HepG2 (cell line): ENCODE data around the gene TMEM225B. TPM values are rescaled to one million over a fixed set of nuclear protein-coding genes. Genes with fewer than 3 reads are reported as not detected.

Source experiments
- ARID2 ChIP-seq: sonication (generic); formaldehyde crosslinking; IDR thresholded peaks from 2 replicates; pipeline ENCODE4 v1.8.1; 2022; ENCODE audit warnings: mild to moderate bottlenecking, missing genetic modification reagents, borderline replicate concordance
- DZIP1 ChIP-seq: sonication (generic); formaldehyde crosslinking; IDR thresholded peaks from 2 replicates; pipeline ENCODE4 v1.5.0; 2020; ENCODE audit warnings: mild to moderate bottlenecking, missing genetic modification reagents
- ELF1 ChIP-seq: sonication (generic); formaldehyde crosslinking; IDR thresholded peaks from 2 replicates; pipeline ENCODE4 v1.4.0; 2020; ENCODE audit warnings: missing genetic modification reagents
- FIP1L1 ChIP-seq: fragments of 200-400 bp; formaldehyde crosslinking; IDR thresholded peaks from 2 replicates; pipeline ENCODE4 v1.6.1; 2018; ENCODE audit warnings: low read depth, mild to moderate bottlenecking, low read length, moderate library complexity, borderline replicate concordance; ENCODE audit not compliant: insufficient read depth
- FOXO4 ChIP-seq: sonication (generic); formaldehyde crosslinking; conservative IDR thresholded peaks from 2 replicates; pipeline ENCODE4 v1.8.1; 2023; ENCODE audit warnings: missing genetic modification reagents
- LBX2 ChIP-seq: sonication (generic); formaldehyde crosslinking; IDR thresholded peaks from 2 replicates; pipeline ENCODE4 v1.5.0; 2020; ENCODE audit warnings: missing genetic modification reagents, mild to moderate bottlenecking, borderline replicate concordance
- MED13 ChIP-seq: sonication (generic); formaldehyde crosslinking; IDR thresholded peaks from 2 replicates; pipeline ENCODE4 v1.5.0; 2020; ENCODE audit warnings: missing genetic modification reagents
- MLLT10 ChIP-seq: sonication (generic); formaldehyde crosslinking; IDR thresholded peaks from 2 replicates; pipeline ENCODE4 v1.4.0; 2020; ENCODE audit warnings: missing genetic modification reagents
- MYPOP ChIP-seq: sonication (generic); formaldehyde crosslinking; IDR thresholded peaks from 2 replicates; pipeline ENCODE4 v1.8.1; 2023; ENCODE audit warnings: mild to moderate bottlenecking, moderate library complexity, missing genetic modification reagents
- PTBP1 ChIP-seq: fragments of 200-400 bp; formaldehyde crosslinking; IDR thresholded peaks from 2 replicates; pipeline ENCODE4 v1.6.1; 2018; ENCODE audit warnings: low read length, low read depth; ENCODE audit not compliant: poor library complexity, severe bottlenecking
- SYNCRIP ChIP-seq: fragments of 200-400 bp; formaldehyde crosslinking; IDR thresholded peaks from 2 replicates; pipeline ENCODE4 v1.6.1; 2018; ENCODE audit warnings: mild to moderate bottlenecking, low read depth, low read length; ENCODE audit not compliant: insufficient read depth
- ZNF280D ChIP-seq: sonication (generic); formaldehyde crosslinking; IDR thresholded peaks from 2 replicates; pipeline ENCODE4 v1.5.1; 2020; ENCODE audit warnings: mild to moderate bottlenecking, missing genetic modification reagents
- ZNF329 ChIP-seq: sonication (generic); formaldehyde crosslinking; IDR thresholded peaks from 2 replicates; pipeline ENCODE4 v1.9.0; 2021; ENCODE audit warnings: low read depth, mild to moderate bottlenecking, missing genetic modification reagents
- ZNF530 ChIP-seq: sonication (generic); formaldehyde crosslinking; IDR thresholded peaks from 2 replicates; pipeline ENCODE4 v1.5.0; 2020; ENCODE audit warnings: low read depth, mild to moderate bottlenecking, missing genetic modification reagents
- ZNF605 ChIP-seq: sonication (generic); formaldehyde crosslinking; IDR thresholded peaks from 2 replicates; pipeline ENCODE4 v1.8.0; 2022; ENCODE audit warnings: mild to moderate bottlenecking, missing genetic modification reagents
- ZNF652 ChIP-seq: IDR thresholded peaks from 2 replicates; pipeline ENCODE4 v1.6.1; 2016; ENCODE audit warnings: low read depth, borderline replicate concordance
- ZNF878 ChIP-seq: sonication (generic); formaldehyde crosslinking; IDR thresholded peaks from 2 replicates; pipeline ENCODE4 v1.8.1; 2023; ENCODE audit warnings: mild to moderate bottlenecking, missing genetic modification reagents, moderate library complexity
- ZSCAN12 ChIP-seq: sonication (generic); formaldehyde crosslinking; IDR thresholded peaks from 2 replicates; pipeline ENCODE4 v1.9.0; 2021; ENCODE audit warnings: mild to moderate bottlenecking, missing genetic modification reagents
- polyA plus RNA-seq, 8 experiments: library from polyadenylated mRNA; depleted of rRNA in 3 of 8; stranded (reverse) in 7 of 8; unstranded in 1 of 8; fragments of >200 nt; fragmentation: Illumina TruSeq in 4 of 8; extraction: Trizol in 4 of 8; gene quantifications; 2 replicates each; pipeline versions ENCODE4 v1.2.1 to v1.2.3, GENCODE V29; 2011 to 2016; ENCODE audit warnings: low read depth in 4 of 8, missing spikeins in 1 of 8, mixed read lengths in 1 of 8; ENCODE audit not compliant: insufficient read depth in 1 of 8
- total RNA-seq, 5 experiments: library from RNA; depleted of rRNA; stranded (reverse); fragments of >200 nt; fragmentation: Illumina TruSeq; extraction: Trizol; gene quantifications; 2 replicates each; pipeline ENCODE4 v1.2.3, GENCODE V29; 2016; ENCODE audit warnings: low read depth in 1 of 5

The TMEM225B gene
- total and polyA plus RNA-seq, 2 of the 13 experiments (the other 11 are each of a cell fraction or from before 2014, with no cell fraction given): 0.78 to 0.95 TPM

DNA sequence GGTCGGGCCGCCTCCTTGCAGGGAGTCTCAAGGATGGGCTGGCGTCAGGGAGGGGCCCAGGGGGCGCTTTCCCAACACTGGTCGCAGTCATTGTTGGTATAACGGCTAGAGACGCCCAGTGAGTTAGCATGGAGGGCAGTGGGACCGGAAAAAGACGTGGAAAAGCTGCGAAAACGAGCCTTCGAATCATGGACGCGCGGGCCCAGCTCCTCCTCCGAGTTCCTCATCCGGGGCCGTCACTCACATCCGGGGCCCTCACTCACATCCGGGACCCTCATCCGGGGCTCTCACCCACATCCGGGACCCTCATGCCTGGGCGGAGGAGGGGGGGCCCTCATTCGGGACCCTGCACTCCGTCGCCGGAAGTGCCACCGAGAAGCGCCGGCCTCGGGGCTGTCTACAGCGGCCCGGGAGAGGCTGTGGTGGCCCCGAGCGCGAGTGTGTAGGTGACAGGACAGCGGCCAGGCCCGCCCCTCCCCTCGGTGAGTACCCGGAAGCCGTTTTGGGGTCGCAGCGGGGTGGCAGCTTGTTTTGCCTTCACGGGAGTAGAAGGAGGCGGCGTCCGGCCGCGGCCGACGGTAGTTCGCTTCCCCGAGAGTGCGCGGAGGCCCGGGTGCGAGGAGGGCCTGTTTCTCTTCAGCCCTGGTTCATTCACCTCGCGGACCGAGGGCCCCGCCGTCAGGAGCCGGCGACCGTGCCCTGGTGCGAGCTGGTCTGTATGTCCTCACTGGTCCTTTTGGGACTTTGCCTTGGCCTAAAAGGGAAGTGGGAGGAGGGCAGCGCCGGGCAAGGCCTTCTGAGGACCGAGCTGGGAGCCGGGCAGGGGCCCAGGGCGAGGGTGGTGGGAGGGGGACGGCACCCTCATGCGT, 39.5 kb upstream of the TMEM225B start, which contains the start of gene ZNF655 (continued):
- TF ChIP-seq ELF1 (peak; percentile 91), DZIP1 (CRISPR knock-in tag) (peak; percentile 22; the same call in 1 of the 2 replicates), ZNF878 (CRISPR knock-in tag) (peak; percentile 2; the same call in 1 of the 2 replicates), SYNCRIP (no peak), ZSCAN12 (CRISPR knock-in tag) (no peak), MED13 (CRISPR knock-in tag) (no peak; the same call in 1 of the 2 replicates), ZNF329 (CRISPR knock-in tag) (peak; percentile 50; the same call in 1 of the 2 replicates), ARID2 (CRISPR knock-in tag) (peak; percentile 86; the same call in 1 of the 2 replicates), ZNF280D (CRISPR knock-in tag) (peak; percentile 67; the same call in 1 of the 2 replicates), ZNF605 (CRISPR knock-in tag) (peak; percentile 83), FIP1L1 (0 out of 2 replicates have a peak, but pooled peaks have one; percentile 35), ZNF530 (CRISPR knock-in tag) (no peak), FOXO4 (CRISPR knock-in tag) (no peak), PTBP1 (no peak), MYPOP (CRISPR knock-in tag) (peak; percentile 74; the same call in 1 of the 2 replicates), ZNF652 (CRISPR knock-in tag) (0 out of 2 replicates have a peak, but pooled peaks have one; percentile 9), MLLT10 (no peak; the same call in 1 of the 2 replicates), LBX2 (CRISPR knock-in tag) (0 out of 2 replicates have a peak, but pooled peaks have one; percentile 31)
